HCT116 (cell line): Measurements from ENCODE around the gene GMIP. TPM values are rescaled to one million over a fixed set of nuclear protein-coding genes. Genes with fewer than 3 reads are reported as not detected.

ENCODE experiments used
- ATAC-seq: fragments of 200-7000 bp; cut with Tn5 transposase; 2 replicates; pipeline ENCODE4 v1.9.1; 2020; ENCODE audit warnings: mild to moderate bottlenecking, moderate library complexity
- BruUV-seq: library from RNA; stranded (reverse); fragments of 400-500 nt; replicated peaks from 2 replicates; lab custom pipeline; 2021; lab: Mats Ljungman, UMichigan
- CTCF ChIA-PET: fragments of 300-600 bp; sonication (Branson Sonifier 250); formaldehyde crosslinking; loops from one replicate; lab custom pipeline; 2021; ENCODE audit warnings: antibody characterized with exemption; lab: Charles Lee
- POLR2A ChIA-PET: fragments of 300-600, 350-600 bp; sonication (Branson Sonifier 250); formaldehyde crosslinking; loops from one replicate; lab custom pipeline; 2021; ENCODE audit warnings: antibody characterized with exemption; lab: Charles Lee
- RAD21 ChIA-PET, 2 experiments: fragments of 300-600 bp; sonication (Branson Sonifier 250); formaldehyde crosslinking; loops; one replicate each; lab custom pipeline; 2023; ENCODE audit warnings: low total read pairs in 2 of 2; ENCODE audit not compliant: uncharacterized antibody in 2 of 2, unreplicated experiment in 2 of 2, low non-redundant PET in 1 of 2; lab: Charles Lee
- DNase-seq: peaks from one replicate; pipeline ENCODE4 v3.0.0-alpha.2; 2010; ENCODE audit warnings: low read depth, low spot score
- H2AFZ ChIP-seq: fragments of 200-600 bp; shearing (Covaris generic), sonication (generic); 2 replicates; pipeline ENCODE4 v1.6.1; 2017; ENCODE audit warnings: low read depth, mixed run types, mixed read lengths, antibody characterized with exemption, low read length; ENCODE audit not compliant: poor library complexity, severe bottlenecking
- H3K27ac ChIP-seq: 2 replicates; pipeline ENCODE4 v1.5.1; 2012; ENCODE audit warnings: low read depth, low read length
- H3K27me3 ChIP-seq: fragments of 200-600 bp; sonication (generic); 2 replicates; pipeline ENCODE4 v1.6.1; 2016; ENCODE audit warnings: mixed run types, low read length, mixed read lengths; ENCODE audit not compliant: insufficient read depth
- H3K36me3 ChIP-seq, 2 experiments: fragments of 200-500 bp in 1 of 2; fragments of 200-600 bp in 1 of 2; sonication (Bioruptor generic) in 1 of 2; sonication (generic) in 1 of 2; 2 replicates each; pipeline versions ENCODE4 v1.5.1 to v1.6.1; 2014 to 2016; ENCODE audit warnings: low read length in 2 of 2, inconsistent platforms in 1 of 2, mixed read lengths in 1 of 2, mixed run types in 1 of 2; ENCODE audit not compliant: insufficient read depth in 2 of 2, control insufficient read depth in 1 of 2
- H3K4me1 ChIP-seq, 2 experiments: fragments of 200-600 bp in 1 of 2; sonication (generic) in 1 of 2; 2 replicates each; pipeline versions ENCODE4 v1.5.1 to v1.6.1; 2012 to 2017; ENCODE audit warnings: low read length in 2 of 2, inconsistent platforms in 1 of 2, mild to moderate bottlenecking in 1 of 2, mixed read lengths in 1 of 2, mixed run types in 1 of 2, moderate library complexity in 1 of 2; ENCODE audit not compliant: insufficient read depth in 2 of 2, control insufficient read depth in 1 of 2
- H3K4me2 ChIP-seq: fragments of 200-600 bp; sonication (generic); 2 replicates; pipeline ENCODE4 v1.6.1; 2017; ENCODE audit warnings: mixed run types, low read length, mixed read lengths
- H3K4me3 ChIP-seq, 2 experiments: fragments of 200-600 bp in 1 of 2; sonication (generic) in 1 of 2; replicated peaks in 1 of 2; 2 replicates each; pipeline ENCODE4 v1.5.1; 2011 to 2016; ENCODE audit warnings: low read length in 2 of 2, control low read depth in 1 of 2, low read depth in 1 of 2, mild to moderate bottlenecking in 1 of 2, mixed read lengths in 1 of 2, mixed run types in 1 of 2
- H3K79me2 ChIP-seq: fragments of 200-600 bp; sonication (generic); 2 replicates; pipeline ENCODE4 v1.6.1; 2017; ENCODE audit warnings: mild to moderate bottlenecking, mixed run types, low read length, moderate library complexity, mixed read lengths; ENCODE audit not compliant: insufficient read depth
- H3K9ac ChIP-seq: fragments of 200-600 bp; sonication (generic); 2 replicates; pipeline ENCODE4 v1.6.1; 2016; ENCODE audit warnings: low read length, mixed read lengths
- H3K9me2 ChIP-seq: fragments of 200-600 bp; sonication (generic), shearing (Covaris generic); 2 replicates; pipeline ENCODE4 v1.6.1; 2017; ENCODE audit warnings: mixed run types, mild to moderate bottlenecking, moderate library complexity; ENCODE audit not compliant: insufficient read depth
- H3K9me3 ChIP-seq, 2 experiments: fragments of 200-500 bp in 1 of 2; fragments of 200-600 bp in 1 of 2; sonication (Bioruptor generic) in 1 of 2; sonication (generic) in 1 of 2; 2 replicates each; pipeline ENCODE4 v1.6.1; 2014 to 2017; ENCODE audit warnings: low read length in 2 of 2, mixed read lengths in 2 of 2, inconsistent platforms in 1 of 2, low read depth in 1 of 2, mild to moderate bottlenecking in 1 of 2, mixed run types in 1 of 2, moderate library complexity in 1 of 2; ENCODE audit not compliant: control insufficient read depth in 1 of 2, insufficient read depth in 1 of 2
- H4K20me1 ChIP-seq: fragments of 200-600 bp; sonication (generic), shearing (Covaris generic); 2 replicates; pipeline ENCODE4 v1.6.1; 2017; ENCODE audit warnings: mixed run types, mild to moderate bottlenecking, moderate library complexity; ENCODE audit not compliant: insufficient read depth
- CBX3 ChIP-seq: IDR thresholded peaks from 2 replicates; pipeline ENCODE4 v1.6.1; 2012; ENCODE audit warnings: low read depth
- CEBPB ChIP-seq: IDR thresholded peaks from 2 replicates; pipeline ENCODE4 v1.6.1; 2012; ENCODE audit warnings: low read depth
- EGR1 ChIP-seq: IDR thresholded peaks from 2 replicates; pipeline ENCODE4 v1.6.1; 2012; ENCODE audit warnings: low read depth
- POLR2AphosphoS5 ChIP-seq: IDR thresholded peaks from 2 replicates; pipeline ENCODE4 v1.6.1; 2011; ENCODE audit warnings: mild to moderate bottlenecking, low read depth, low read length, moderate library complexity
- RAD21 ChIP-seq: IDR thresholded peaks from 2 replicates; pipeline ENCODE4 v1.6.1; 2012; ENCODE audit warnings: low read depth, mild to moderate bottlenecking
- SP1 ChIP-seq: IDR thresholded peaks from 2 replicates; pipeline ENCODE4 v1.6.1; 2012; ENCODE audit warnings: low read depth
- TCF7L2 ChIP-seq: IDR thresholded peaks from 2 replicates; pipeline ENCODE4 v1.7.0; 2011; ENCODE audit warnings: borderline replicate concordance, inconsistent platforms; ENCODE audit not compliant: insufficient read depth, insufficient read length; ENCODE audit errors: extremely low read depth
- YY1 ChIP-seq: IDR thresholded peaks from 2 replicates; pipeline ENCODE4 v1.6.1; 2011; ENCODE audit warnings: low read length, low read depth, moderate library complexity, mild to moderate bottlenecking; ENCODE audit not compliant: insufficient replicate concordance; ENCODE audit errors: extremely low read depth
- ZBTB33 ChIP-seq: IDR thresholded peaks from 2 replicates; pipeline ENCODE4 v1.6.1; 2011; ENCODE audit warnings: mild to moderate bottlenecking, low read length, moderate library complexity; ENCODE audit not compliant: insufficient replicate concordance; ENCODE audit errors: extremely low read depth
- ZFX ChIP-seq: fragments of 450-650 bp; IDR thresholded peaks from 2 replicates; pipeline ENCODE4 v1.6.1; 2017
- intact Hi-C: fragments of 100-400 bp; cut with micrococcal nuclease; formaldehyde crosslinking; loops from 2 replicates; pipeline ENCODE4 v1.10.0; 2022
- total RNA-seq: library from RNA; stranded (reverse); gene quantifications from one replicate; pipeline ENCODE4 v1.2.1, GENCODE V29; 2021; ENCODE audit not compliant: unreplicated experiment

GMIP gene
- total RNA-seq, 1 experiment from 2014 or later: 16.3 TPM

DNA sequence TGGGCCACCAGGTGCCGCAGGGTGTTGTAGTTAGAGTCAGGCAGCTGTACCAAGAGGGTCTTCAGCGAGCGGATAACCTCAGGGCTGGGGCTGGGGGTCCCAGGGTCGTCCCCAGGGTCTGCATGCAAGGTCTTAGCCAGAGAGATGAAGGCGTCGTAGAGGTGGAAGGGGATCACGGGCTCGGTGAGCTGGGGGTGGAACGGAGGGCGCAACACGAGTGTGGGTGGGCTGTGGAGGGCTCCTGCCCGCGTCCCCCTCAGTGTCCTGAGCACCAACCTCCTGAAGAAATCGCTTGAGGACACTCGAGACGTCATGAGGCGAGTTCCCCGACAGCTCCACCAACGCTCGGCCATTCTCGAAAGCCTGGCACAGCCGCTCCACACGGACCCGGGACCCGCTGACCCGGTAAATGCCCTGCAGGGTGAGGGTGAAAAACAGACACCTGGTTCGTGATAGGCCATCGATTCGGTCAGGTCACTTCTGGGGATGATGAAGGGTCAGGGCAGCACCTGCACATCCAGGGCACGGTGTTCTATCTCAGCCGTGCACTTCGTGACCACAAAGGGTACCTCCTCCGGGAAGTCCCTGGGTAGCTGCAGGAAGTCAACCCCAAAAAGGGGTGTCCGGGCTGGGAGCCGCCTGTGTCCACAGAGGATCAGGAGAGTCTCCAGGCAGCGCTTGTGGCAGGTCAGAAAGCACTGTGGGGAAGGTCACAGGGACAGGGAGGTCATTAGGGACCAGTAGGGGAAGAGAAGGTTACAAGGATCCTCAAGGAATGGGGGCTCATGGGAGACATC lies 8.7 kb downstream of the GMIP start:
- Histone ChIP-seq H3K79me2 (no peaks in the 10 kb centered on the region), H3K4me1 (no peaks in the 10 kb centered on the region), H3K9me3 (no peaks in the 10 kb centered on the region), H3K4me3 (no peak overlapping the region), H3K36me3 (peaks cover 5 to 12% of the 10 kb centered on the region in 2 experiments; a peak in 3 of 4 replicates), H3K9me2 (no peaks in the 10 kb centered on the region), H3K4me2 (no peak overlapping the region), H4K20me1 (no peaks in the 10 kb centered on the region), H2AFZ (no peak overlapping the region), H3K27me3 (no peaks in the 10 kb centered on the region), H3K27ac (no peak overlapping the region), H3K9ac (no peak overlapping the region)
- ChIA-PET CTCF (no interaction called here), RAD21 (no interaction called here), POLR2A (no interaction called here)
- no TSS peak for BruUV-seq
- DNase-seq (no peak), ATAC-seq (no peak)
- TF ChIP-seq CEBPB (no peak), RAD21 (no peak), EGR1 (no peak), TCF7L2 (no peak), ZFX (no peak), YY1 (no peak), ZBTB33 (no peak), POLR2AphosphoS5 (no peak), SP1 (no peak), CBX3 (no peak)
- intact Hi-C loops: no loop called here
